ENCODE data around the gene SLITRK3.

DNA sequence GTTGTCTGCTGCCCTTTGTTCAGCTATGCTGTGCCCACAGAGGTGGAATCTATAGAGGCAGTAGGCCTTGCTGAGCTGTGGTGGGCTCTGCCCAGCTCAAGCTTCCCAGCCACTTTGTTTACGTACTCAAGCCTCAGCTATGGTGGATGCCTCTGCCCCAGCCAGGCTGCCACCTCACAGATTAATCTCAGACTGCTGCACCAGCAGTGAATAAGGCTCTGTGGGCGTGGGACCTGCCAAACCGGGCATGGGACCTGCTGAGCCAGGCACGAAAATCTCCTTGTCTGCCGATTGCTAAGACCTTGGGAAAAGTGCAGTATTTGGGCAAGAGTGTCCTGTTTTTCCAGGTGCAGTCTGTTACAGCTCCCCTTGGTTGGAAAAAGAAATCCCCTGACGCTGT lies 26.8 kb downstream of the SLITRK3 start:
- TF ChIP-seq RAD21 (IDR thresholded peaks at IDR 0.05; ENCODE audit: low read depth) (no peak), EGR1 (IDR thresholded peaks at IDR 0.05) (no peak)
- TF ChIP-seq, protein P1, sequence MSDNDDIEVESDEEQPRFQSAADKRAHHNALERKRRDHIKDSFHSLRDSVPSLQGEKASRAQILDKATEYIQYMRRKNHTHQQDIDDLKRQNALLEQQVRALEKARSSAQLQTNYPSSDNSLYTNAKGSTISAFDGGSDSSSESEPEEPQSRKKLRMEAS (IDR thresholded peaks at IDR 0.05), result no peak

All from Ishikawa (cell line).